Ovary (tissue), 10 donors: ENCODE results near the gene OR8B12. TPM values are rescaled to one million over a fixed set of nuclear protein-coding genes. Genes with fewer than 3 reads are reported as not detected.
A peak's percentile ranks its signal among the peaks of the same experiment; 100 is the strongest.

Experiments
- DNase-seq, 5 donors: peaks; one replicate each; pipeline ENCODE4 v3.0.0-alpha.2; 2019 to 2020
- H3K27ac ChIP-seq, 2 donors: fragments of 200-600 bp; one replicate each; pipeline versions ENCODE4 v1.5.1 to v1.8.0; 2019 to 2022
- H3K27me3 ChIP-seq: fragments of 200-600 bp; one replicate; pipeline ENCODE4 v1.8.0; 2022
- H3K36me3 ChIP-seq: fragments of 200-600 bp; sonication (generic); one replicate; pipeline ENCODE4 v1.5.1; 2019
- H3K4me1 ChIP-seq: one replicate; pipeline ENCODE4 v1.8.1; 2013; ENCODE audit warnings: mild to moderate bottlenecking, moderate library complexity; ENCODE audit not compliant: insufficient read depth
- H3K4me3 ChIP-seq: fragments of 200-600 bp; sonication (generic); one replicate; pipeline ENCODE4 v1.5.1; 2017
- H3K9me3 ChIP-seq, 2 donors: fragments of 200-600 bp in 1 of 2; sonication (generic) in 1 of 2; one replicate each; pipeline versions ENCODE4 v1.5.1 to v1.8.1; 2013 to 2019; ENCODE audit warnings: mild to moderate bottlenecking in 1 of 2, moderate library complexity in 1 of 2
- CTCF ChIP-seq, 3 donors: fragments of 450-650 bp in 2 of 3; fragments of 200-600 bp in 1 of 3; IDR thresholded peaks; one replicate each; pipeline versions ENCODE4 v1.5.1 to v1.8.0; 2016 to 2022; ENCODE audit warnings: antibody characterized with exemption in 3 of 3, mild to moderate bottlenecking in 1 of 3
- EP300 ChIP-seq: sonication (generic); formaldehyde crosslinking; IDR thresholded peaks from one replicate; pipeline ENCODE4 v1.6.1; 2017; ENCODE audit warnings: antibody characterized with exemption
- POLR2A ChIP-seq: fragments of 450-650 bp; IDR thresholded peaks from one replicate; pipeline ENCODE4 v1.6.1; 2017; ENCODE audit warnings: antibody characterized with exemption, mild to moderate bottlenecking, moderate library complexity
- WGBS, 3 donors: extraction: QIAGEN DNeasy Blood & Tissue Kit in 1 of 3; methylation state at CpG; one replicate each; pipeline versions ENCODE4 v1.1.5 to v1.1.7; 2013 to 2017; 5-methylcytosine and 5-hydroxymethylcytosine counted together
- intact Hi-C, 4 donors: fragments of 100-400 bp; cut with DNase I; formaldehyde crosslinking; loops; one replicate each; pipeline versions ENCODE4 v1.11.0 to v1.15.1; 2022 to 2023
- long read RNA-seq, 3 donors: library from polyadenylated mRNA in 2 of 3; unstranded in 2 of 3; transcript quantifications; one replicate each; pipeline ENCODE4 v2.0.0 and lab custom pipeline, GENCODE V29; 2021 to 2026
- polyA plus RNA-seq, 2 donors: library from polyadenylated mRNA; stranded (reverse); fragments of 200-250 nt in 1 of 2; fragments of 350-450 nt in 1 of 2; fragmentation: Illumina TruSeq in 1 of 2; extraction: RNeasy Lipid Tissue Mini Kit (QIAGEN cat#74804) in 1 of 2; gene quantifications; one replicate each; pipeline ENCODE4 v1.2.3, GENCODE V29; 2013 to 2014
- total RNA-seq, 7 donors: library from RNA; depleted of rRNA in 2 of 7; stranded (reverse); fragments of >200 nt in 2 of 7; fragmentation: NEBNext Ultra II Directional in 3 of 7; extraction: Animal tissue kit (Norgen Biotek cat#: 25700) in 3 of 7; gene quantifications; one replicate each; pipeline versions ENCODE4 v1.1.0 to v1.2.4, GENCODE V29; 2016 to 2023
- donor health status: DM: no; HTN: no; CAD: no; lungs with moderate emphysema.
- donor health status: DM: no; HTN: no; CAD: no.
- donor health status: Bipolar disorder and iron deficiency.
- donor health status: DM: yes; HTN: yes; CAD: no.
- donor health status: DM: no; HTN: no; CAD: no.
- donor health status: DM: yes; HTN: yes; CAD: no.

The OR8B12 gene
- total RNA-seq (not detected), polyA plus RNA-seq (not detected)
- long read RNA-seq, donor 1 = 0 reads
- long read RNA-seq, donor 2 = 0 reads
- long read RNA-seq, donor 3 = 0 reads

DNA sequence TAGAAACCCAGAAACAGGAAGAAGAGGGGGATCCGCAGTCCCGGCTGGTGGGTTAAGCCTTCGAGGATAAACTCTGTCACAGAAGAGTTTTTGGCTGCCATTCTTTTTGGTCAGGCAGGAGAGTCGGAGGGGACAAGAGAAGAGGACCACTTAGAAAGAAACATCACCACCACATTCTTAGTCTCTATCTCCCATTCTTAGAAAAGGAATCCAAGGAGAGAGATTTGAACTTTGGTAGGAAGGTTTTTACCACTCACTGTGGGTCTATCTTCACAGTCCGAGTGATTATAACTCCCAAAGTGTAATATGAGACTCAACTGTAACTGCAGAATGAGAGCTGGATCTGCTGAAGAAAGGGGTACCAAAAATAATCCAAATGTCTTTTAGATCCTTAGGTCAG is at the start of gene OR8B12:
TSS of gene OR8B12 (minus strand) at position 101 of the 400 bp plus-strand sequence. CDS start at position 101, 0 bp downstream.
- intact Hi-C loops = no loop called here
- WGBS, 3 donors = 77 to 85% (median 85%) methylated on average over 5 of the region's 5 CpGs
- no peaks in the 10 kb centered on the region for H3K36me3 ChIP-seq

GRCh38 chr11:124592627-124593026 is 49.2 kb upstream of the OR8B12 start:
- 75 to 83% (median 80%) methylated on average over 6 of the region's 6 CpGs for WGBS, 3 donors
- no peak for DNase-seq
- TF ChIP-seq CTCF (IDR thresholded peaks at IDR 0.05) (no peak), POLR2A (no peak), EP300 (no peak)
- Histone ChIP-seq H3K36me3 (no peaks in the 10 kb centered on the region), H3K9me3 (no peaks in the 10 kb centered on the region), H3K4me1 (no peaks in the 10 kb centered on the region), H3K27ac (no peak overlapping the region), H3K27me3 (no peaks in the 10 kb centered on the region), H3K4me3 (no peak overlapping the region)
- intact Hi-C loops = no loop called here

More for the DNA sequence above, at the start of gene OR8B12:
- Histone ChIP-seq H3K27me3 (no peaks in the 10 kb centered on the region), H3K9me3 (no peaks in the 10 kb centered on the region), H3K27ac (no peak within 1 kb of the TSS), H3K4me3 (no peak within 1 kb of the TSS), H3K4me1 (no peaks in the 10 kb centered on the region)
- no peak for DNase-seq
- TF ChIP-seq CTCF (IDR thresholded peaks at IDR 0.05) (no peak), EP300 (no peak), POLR2A (no peak)

GRCh38 chr11:124591430-124591829 is 48.0 kb upstream of the OR8B12 start:
- Histone ChIP-seq H3K36me3 (no peaks in the 10 kb centered on the region), H3K27ac (no peak overlapping the region), H3K4me3 (no peak overlapping the region), H3K9me3 (no peaks in the 10 kb centered on the region), H3K27me3 (no peaks in the 10 kb centered on the region), H3K4me1 (no peaks in the 10 kb centered on the region)
- TF ChIP-seq EP300 (no peak), CTCF (IDR thresholded peaks at IDR 0.05) (no peak), POLR2A (no peak)
- WGBS, 3 donors = 74 to 82% (median 82%) methylated on average over 2 of the region's 2 CpGs
- intact Hi-C loops = no loop called here
- DNase-seq = no peak

- intact Hi-C loops = loop anchor here in 1 of 4 donors (10.0 kb wide), 1 partner anchor 512 kb away; no protein-coding TSS in a partner anchor
- peak in 2 of 5 donors; percentile 20 to 50 for DNase-seq
- H3K9me3 ChIP-seq = no peaks in the 10 kb centered on the region
- no peaks in the 10 kb centered on the region for H3K27me3 ChIP-seq
- TF ChIP-seq EP300 (no peak), CTCF (IDR thresholded peaks at IDR 0.05) (no peak), POLR2A (no peak)
- WGBS, 3 donors = 37 to 44% (median 41%) methylated on average over 3 of the region's 3 CpGs
- H3K4me1 ChIP-seq = no peaks in the 10 kb centered on the region
- H3K36me3 ChIP-seq = no peaks in the 10 kb centered on the region
- H3K27ac ChIP-seq = no peak overlapping the region
- H3K4me3 ChIP-seq = no peak overlapping the region
These were observed 42.9 kb upstream of the OR8B12 start for GRCh38 chr11:124586238-124586860.
